ENCODE measurements around the gene RASSF3.
A peak's percentile ranks its signal among the peaks of the same experiment; 100 is the strongest.
"Not testable (repeated sequence)": the region's sequence is repeated elsewhere in the genome, so short reads cannot be mapped to it uniquely, and the experiment has no call there.

Gene RASSF3

DNA sequence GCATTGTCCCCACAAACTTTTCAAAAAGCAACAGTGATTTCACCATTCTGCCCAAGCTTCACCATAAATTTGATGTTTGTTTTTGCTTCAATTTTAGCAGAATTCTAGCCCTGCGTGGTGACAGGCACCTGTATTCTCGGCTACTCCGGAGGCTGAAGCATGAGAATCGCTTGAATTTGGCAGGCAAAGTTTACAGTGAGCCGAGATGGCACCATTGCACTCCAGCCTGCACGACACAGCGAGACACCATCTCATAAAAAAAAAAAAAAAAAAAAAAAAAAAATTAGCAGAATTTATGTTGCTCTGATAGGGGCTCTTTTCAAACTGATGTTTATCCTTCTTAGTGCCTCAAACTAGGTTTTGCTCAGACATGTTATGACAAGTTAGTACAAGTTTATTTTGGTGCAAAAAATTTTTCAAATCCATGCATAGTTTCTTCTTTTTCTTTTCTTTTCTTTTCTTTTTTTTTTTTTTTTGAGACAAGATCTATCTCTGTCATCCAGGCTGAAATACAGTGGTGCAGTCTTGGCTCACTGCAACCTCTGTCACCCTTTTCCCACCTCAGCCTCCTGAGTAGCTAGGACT, 24.3 kb downstream of the RASSF3 start:
- DNase-seq: no peak

DNA sequence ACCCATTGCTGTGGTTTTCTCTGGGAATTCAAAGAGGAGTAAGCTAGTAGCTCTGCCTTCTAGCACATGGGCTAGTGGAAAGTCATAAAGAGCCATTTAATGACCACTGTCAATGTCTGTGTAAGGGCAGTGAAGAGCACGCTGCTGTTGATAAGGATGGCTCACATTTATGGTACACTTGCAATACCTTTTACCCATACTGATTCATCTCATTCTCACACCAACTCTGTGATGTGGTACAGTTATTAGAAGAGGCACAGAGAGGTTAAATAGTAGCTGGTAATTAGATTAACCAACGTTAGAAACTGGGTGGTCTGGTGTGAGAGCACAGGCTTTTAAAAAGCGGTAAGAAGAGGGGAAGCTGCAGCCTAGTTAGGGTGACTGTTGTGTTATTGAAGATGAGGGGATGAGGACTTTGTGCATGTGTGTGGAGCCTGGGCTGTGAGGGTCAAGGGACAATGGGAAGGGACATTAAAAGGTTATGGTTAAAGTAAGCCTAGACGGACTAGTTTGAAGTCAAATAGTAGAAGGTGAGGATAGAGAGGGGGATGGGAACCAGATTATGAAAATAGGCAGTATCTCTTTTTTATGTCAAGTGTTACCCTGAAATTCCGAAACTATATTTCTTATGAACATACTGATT, 25.2 kb downstream of the RASSF3 start:
- no peak for DNase-seq

DNA sequence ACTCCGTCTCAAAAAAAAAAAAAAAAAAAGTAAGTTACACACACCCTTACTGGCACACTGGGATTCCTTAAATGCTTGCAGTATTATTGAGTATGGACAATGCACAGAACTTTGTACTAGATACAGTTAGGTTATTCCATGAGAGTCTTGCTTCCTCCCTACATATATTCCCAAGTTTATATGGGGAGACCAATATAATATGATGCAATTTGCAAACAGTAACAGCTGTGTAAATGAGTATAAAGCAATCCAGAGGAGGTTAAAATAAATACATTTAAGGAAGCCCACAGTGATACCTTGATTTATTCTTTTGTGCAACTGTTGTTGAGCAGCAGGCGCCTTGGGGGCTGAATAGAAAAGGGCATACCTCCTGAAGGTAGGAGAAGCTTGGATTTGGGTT, 26.6 kb downstream of the RASSF3 start:
- no peak for DNase-seq

DNA sequence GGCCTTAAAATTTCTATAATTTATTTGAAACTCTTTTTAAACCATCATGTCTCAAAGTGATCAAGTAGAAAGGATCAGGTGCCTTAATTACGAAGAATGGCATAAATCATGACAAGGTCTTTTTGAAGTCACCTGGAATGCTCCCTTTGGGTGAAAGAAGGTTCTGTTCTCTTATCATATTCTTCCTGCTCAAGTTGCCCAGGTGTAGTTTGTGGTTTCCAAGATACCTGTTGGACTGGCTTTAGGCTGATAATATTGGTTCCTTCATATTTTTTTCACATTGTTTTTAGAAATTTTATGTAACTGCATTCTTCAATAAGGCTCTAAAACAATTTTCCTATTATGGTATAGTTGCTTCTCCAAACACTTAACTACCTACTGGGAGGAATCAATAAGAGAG, 29.2 kb downstream of the RASSF3 start:
- DNase-seq: no peak

DNA sequence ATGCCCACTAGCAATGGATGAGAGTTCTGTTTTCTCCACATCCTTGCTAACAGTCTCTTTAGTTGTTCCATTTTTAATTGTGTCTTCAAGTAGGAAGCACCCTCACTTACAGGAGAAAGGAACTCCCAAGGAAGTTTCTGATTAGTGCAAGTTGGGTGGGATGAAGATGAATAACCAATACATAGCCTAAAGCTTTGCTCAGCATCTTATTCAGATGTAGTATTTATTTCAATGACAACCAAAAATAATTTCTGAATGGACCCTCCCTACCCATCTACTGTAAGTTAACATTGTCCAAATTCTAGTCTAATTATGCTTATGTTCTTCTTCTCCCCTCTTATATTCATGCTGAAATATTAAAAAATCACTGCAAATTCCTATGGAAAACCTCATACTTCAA, 36.0 kb downstream of the RASSF3 start:
- no peak for DNase-seq

DNA sequence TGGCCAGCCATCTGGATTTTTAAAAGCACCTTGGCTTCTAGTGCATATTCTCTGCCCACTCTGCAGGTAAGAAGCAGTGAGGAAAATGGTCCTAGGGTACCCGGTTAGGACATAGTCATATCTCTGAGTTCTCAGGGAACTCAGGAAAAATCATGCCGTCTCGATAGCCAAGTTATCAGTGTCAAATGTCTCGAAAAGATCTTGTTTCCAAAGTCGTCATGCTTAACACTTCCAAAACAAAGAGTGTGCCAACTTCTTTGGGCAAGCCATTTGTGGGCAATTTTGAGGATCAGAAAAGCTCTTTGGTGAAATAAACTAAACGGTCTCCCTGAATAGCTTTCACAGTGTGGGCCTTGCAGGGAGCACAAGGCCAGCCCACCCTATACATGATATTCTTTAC, 39.2 kb downstream of the RASSF3 start:
- DNase-seq: no peak

DNA sequence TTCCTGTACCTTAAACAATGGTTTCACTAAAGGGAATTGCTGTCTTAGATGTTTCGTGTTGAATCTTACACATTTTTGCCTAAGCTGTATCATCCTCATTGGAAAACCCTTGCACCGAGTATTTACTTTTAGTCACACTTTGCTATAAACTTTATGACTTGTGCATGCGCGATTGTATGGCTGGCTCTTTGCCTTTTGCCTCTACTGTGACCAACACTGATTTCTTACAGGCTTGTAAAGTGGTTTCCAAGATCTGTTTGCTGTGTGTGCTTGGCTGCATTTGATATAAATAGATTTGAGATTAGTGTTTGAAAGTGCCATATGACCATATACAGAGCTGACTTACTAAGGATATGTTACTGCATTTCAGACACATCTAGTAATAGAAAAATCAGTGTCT, 40.5 kb downstream of the RASSF3 start:
- DNase-seq: no peak

DNA sequence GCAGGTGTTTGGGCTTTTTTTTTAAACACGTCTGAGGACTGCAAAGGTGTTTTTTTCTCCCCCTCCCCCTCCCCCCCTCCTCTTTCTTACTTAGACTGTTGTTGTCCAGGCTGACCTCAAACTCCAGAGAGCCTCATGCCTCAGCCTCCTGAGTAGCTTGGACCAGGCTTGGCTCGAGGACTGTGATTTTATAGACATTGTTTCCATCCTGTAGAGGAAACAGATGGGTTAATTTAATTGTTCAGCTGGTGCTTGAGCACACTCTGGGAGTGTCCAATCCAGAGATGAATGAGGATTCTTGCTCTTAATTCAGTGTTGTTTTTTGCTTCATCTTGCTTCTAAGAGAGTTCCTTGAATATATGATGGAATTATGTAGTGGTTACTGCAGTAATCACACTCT, 42.1 kb downstream of the RASSF3 start:
- DNase-seq: no peak

DNA sequence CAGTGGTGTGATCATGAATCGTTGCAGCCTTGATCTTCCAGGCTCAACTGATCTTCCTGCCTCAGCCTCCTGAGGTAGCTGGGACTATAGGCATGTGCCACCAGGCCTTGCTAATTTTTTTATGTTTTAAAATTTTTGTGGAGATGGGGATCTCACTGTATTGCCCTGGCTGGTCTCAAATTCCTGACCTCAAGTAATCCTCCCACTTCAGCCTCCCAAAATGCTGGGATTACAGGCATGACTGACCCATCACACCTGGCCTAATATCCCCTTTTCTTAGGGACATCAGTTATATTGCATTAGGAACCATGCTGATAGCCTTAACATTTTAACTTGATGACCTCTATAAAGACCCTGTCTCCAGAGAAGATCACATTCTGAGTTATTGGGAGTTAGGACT, 42.8 kb downstream of the RASSF3 start:
- DNase-seq: no peak

DNA sequence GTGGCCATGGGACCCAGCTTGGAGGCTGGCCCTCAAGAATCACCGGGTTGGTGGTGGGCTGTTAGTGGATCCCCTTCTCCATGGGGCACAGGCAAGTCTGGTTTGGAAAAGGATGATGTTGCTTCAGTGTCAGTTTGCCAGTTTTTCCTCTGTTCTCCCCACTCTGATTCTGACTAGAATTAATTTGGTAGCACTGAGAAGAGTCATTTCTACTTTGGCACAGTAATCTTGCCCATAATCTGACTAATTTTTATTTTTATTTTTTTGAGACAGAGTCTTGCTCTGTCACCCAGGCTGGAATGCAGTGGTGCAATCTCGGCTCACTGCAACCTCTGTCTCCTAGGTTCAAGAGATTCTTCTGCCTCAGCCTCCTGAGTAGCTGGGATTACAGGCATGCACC, 43.6 kb downstream of the RASSF3 start:
- not testable (repeated sequence) for DNase-seq

DNA sequence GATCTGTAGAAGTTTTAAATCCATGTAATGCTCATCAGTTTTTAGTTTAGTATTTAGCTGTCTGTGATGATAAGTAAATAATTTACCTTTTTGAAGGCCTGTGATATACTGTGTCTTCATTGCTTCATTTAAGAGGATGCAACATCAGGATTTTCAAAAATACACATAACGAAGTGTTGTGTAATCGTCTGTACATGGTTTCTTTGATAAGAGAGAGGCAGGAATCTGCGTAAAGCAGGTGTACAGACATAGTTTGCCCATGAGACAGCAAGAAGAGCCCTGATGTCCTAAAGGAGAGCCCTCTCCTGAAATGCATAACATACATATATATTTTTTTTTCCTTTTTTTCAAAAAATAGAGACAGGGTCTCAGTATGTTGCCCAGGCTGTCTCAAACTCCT, 44.8 kb downstream of the RASSF3 start:
- no peak for DNase-seq

DNA sequence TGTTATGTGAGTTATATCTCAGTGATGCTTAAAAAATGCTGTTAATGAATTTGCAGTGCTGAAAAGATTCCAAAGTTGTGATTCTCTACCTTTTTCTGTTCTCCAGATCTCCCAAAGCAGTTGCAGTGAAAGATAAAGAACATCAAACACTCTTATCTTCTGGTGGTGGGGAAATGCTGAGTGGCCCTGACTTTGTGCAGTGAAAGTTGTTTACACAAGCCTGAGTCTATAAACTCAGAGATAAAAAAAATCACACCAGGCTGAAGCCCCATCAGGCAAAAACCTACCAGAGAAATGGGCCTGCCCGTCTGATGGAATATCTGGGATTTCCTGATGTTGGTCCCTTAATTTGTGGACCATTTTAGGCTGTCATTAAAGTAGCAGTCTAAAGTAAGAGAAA, 46.1 kb downstream of the RASSF3 start:
- DNase-seq: no peak

DNA sequence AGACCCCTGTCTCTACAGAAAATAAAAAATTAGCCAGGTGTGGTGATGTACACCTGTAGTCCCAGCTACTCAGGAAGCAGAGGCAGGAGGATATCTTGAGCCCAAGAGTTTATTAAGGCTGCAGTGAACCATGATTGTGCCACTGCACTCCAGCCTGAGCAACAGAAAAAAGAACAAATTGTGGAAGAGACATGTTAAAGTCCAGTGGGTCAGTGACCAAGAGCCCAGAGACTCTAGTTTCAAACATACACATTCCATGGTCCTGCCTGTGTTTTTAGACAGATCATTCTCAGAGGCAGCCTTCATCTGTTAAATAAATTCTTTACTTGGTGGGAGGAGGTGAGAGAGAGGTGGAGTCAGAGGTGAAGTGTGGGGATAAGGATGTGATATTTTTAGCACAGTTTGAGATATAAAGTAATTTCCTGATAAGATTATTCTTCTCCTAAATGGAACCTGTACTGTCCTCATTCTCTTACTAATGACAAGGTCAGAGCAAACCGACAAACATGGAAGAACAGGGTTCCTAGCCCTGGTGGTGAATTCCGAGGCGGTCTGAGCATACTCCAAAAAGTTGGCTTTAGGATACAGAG, 48.7 kb downstream of the RASSF3 start:
- no peak for DNase-seq

DNA sequence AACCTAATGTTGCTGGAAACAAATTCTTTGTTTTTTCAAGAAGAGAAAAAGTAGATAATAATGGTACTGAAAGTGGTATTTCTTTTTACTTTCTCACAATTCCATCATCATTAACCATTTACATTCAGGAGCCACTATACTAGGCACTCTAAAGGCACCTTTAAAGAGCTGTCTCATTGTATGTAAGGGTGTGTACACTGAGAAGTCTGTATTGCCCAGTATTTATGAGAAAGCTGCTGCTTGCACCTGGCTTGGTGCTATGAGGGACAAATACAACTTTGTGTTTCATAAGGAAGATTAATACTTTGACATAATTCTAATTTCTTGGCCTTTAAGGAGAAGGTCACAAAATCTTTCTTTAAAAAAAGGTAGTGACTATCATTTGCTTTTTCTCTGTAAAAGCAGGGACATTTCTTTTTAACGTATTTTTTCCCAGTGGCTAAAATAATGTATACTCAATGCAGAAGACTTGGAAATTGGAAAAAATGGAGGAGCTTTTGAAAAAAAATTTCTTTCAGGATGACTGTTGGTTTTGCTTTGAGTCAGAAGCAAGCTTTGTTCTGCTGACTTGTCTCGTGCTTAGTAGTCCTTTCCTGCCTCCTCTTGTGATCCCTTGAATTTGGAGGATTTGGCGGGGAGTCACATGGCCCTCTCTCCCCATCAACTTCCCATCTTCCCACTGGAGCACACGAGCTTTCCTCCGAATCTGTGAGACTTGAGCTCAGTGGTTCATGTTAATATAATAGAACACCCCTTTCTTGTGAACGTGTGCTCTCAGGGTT, 50.1 kb downstream of the RASSF3 start:
- DNase-seq: no peak

DNA sequence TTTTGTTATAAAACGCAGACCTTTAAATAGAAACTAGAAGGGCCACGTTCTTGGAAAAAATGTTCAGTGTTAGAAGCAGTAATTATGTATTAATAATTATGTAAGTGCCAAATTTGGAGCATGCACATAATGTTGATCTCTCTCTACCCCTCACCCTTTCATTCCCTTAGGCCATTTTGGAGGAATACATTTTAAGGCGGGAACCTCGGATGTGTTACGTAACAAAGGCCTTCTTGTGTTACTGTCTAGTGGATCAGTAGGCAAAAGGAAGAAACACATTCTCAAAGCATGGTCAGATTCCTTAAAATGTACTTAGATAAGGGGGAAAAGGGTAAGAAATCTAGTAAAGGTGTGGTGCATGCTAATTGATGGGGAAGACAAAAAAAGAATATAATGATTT, 52.7 kb downstream of the RASSF3 start:
- DNase-seq: no peak

DNA sequence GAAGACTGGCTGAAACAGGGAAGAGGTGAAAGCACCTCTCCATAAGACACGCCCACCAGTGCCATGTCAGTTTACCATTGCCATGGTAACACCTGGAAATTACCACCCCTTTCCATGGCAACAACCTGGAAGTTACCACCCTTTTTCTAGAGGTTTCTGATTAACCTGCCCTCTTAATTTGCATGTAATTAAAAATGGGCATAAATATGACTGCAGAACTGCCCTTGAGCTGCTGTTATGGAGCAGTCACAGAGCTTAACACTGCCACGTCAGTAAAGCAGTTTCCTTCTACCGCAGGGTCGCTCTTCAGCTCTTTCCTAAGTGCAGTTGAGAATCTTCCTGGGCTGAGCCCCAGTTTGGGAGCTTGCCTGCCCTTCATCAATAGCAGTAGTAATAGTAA, 55.2 kb downstream of the RASSF3 start:
- no peak for DNase-seq

DNA sequence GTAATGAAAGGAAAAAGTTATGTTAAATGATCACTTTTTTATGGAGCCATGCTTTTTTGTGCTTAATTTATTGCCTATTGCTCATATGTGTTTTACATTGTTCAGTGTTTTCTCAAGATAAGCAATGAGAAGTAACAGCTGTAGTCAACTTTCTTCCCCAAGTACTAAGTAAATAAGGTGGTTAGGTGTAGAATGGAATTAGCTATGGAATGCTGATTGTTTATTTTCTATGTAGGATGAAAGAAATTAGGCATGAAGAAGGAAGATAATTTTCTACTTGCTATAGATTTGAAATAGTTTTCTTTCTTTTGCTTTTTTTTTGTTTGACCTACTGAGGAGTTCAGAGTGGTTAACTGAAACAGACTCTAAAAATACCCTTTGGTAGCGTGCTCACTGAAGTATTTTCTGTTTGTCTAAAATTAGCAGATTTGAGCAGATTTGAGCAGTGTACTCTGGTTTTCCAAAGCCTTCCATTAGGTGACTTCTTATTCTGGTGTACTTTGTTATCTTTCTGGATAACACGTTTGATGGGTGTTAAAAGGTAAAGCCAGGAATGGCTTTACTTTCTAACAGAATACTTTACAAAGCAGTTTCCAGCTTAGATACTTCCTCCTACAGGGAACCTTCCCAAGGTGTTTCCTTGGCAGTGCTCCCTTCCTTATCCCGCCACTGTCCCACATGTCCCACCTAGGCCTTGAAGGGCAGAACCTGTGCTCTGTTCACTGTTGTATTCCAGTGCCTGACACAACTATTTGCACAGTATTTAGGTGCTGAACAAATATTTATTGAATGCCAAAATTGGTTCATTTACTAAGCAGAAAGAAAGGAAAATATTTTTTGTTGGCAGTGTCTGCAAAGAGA, 56.0 kb downstream of the RASSF3 start:
- no peak for DNase-seq

DNA sequence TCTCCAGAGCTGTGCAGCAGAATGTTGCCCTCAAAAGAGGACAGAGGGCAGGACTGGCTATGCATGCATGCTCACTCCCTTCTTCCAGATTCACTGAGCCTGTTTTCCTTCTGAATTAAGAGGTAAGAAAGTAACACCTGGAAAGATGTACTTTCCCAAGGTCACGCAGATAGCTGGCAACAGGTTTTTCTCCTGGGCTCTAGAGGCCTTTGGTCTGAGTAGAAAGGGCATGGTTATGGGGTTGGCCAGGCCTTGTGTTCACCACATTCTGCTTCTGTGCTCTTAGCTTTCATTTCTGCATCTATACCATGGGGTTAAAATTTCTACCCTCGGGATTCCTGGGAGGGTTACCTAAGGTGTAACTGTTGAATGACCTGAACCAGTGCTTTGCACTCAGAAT, 57.5 kb downstream of the RASSF3 start:
- no peak for DNase-seq

DNA sequence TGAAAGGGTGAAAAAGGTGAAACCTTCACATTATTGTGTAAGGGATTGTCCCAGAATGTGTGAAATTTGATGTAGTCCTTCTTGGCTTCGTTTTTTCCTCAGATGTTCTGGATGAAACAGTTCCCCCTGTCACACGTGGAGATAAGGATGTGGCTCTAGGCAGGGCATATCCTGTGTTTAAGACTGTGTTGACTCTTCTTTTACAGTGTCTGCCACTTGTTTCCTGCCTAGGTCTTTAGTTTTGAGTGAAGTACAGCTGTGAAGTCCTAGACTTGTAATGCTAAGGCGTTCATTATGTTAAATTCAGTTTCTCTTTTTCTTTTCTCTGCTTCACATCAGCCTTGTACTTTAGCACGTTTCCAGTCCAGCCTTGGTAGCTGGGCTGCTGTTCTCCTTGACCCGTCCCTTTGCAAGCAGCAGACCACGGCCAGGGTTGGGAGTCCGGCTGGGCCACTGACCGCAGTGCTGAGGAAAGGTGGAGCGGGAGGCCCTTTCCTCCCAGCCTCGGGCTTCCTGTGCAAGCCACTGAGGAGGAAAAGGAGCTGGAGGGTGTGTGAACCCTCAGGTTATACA, 59.1 kb downstream of the RASSF3 start:
- DNase-seq: peak; percentile 95 to 96

DNA sequence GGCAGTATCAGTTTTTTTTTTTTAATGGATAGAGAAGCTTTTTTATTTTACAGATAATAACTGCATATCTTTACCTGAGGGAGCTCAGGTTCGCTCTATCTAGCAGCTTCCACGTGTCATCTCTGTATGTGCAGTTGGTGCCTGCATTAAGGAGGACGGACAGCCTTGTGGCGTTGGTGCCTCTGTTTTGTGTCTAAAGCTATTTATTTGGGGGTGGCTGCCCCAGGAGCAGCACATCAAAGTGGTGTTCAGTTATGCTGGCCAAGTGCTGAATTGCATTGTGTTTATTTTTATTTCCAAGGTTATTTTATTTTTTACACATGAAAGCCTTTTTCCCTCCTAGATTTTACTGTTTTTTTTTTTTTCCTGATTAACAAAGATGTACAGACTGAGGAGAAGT, 59.7 kb downstream of the RASSF3 start:
- DNase-seq: no peak

DNA sequence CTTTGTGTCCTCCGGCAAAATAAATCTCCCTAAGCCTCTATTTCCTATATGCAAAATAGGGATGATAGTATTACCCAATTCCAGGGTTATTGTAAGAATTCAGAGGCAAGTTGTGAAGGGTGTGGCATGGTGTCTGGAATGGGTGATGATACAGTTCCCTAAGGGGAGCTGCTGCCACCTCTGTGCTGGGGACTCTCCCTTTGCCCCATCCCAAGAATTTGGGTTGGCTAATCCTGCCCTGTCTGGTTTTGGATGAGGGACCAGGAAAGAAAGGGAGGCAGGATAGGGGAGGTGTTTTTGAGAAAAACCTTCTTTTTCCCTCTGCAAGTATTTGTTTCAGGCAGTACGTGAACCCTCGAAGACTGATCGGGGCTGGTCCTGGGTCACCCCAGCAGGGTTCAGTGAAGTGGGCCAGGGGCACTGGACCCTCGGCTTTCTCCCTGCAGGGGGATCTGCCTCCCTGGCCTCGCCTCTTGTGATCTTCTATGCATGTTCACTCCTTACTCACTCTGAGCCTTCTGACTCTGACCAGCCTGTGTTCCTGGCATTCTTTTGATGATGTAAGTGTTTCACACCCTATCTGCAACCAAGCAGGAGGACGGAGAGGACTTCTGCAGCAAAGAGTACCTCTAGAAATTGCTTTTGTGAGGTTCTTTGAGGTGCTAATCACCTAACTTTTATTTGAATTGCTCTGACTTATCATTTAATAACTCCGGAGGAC, 60.8 kb downstream of the RASSF3 start:
- no peak for DNase-seq

DNA sequence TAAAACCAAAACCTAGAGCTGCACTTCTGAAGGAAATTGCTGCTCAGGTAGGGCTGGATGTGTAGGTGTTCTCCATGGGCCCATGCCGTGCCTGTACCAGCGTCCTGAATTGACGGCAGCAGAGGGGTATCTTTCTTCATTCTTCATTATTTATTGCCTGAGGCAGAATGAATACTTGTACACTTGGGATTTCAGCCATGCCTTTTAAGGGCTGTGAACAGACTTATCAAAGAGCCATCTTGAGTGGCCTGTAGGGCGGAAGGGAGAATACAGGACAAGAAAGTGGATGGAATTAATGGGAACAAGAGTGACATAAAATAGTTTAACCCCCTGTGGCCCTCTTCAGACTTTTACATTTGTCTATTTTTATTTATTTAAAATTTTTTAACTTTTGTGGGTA, 61.4 kb downstream of the RASSF3 start:
- DNase-seq: no peak

Measured in Kasumi-1 (cell line).